Trophoblast cell (in vitro differentiated cells and primary cell): Measurements from ENCODE around the gene LAMA5.

Experiments used
- DNase-seq, 2 donors: peaks; one replicate each; pipeline ENCODE4 v3.0.0-alpha.2; 2016
- H2AFZ ChIP-seq: 2 replicates; pipeline ENCODE4 v1.6.1; 2013; ENCODE audit warnings: low read length, moderate library complexity, mild to moderate bottlenecking; ENCODE audit not compliant: insufficient read depth, poor library complexity
- H2AK5ac ChIP-seq: 2 replicates; pipeline ENCODE4 v1.6.1; 2013; ENCODE audit warnings: mild to moderate bottlenecking, low read length
- H2BK120ac ChIP-seq: 2 replicates; pipeline ENCODE4 v1.6.1; 2013; ENCODE audit warnings: low read length, mild to moderate bottlenecking, moderate library complexity; ENCODE audit not compliant: insufficient read depth, poor library complexity
- H2BK12ac ChIP-seq: 2 replicates; pipeline ENCODE4 v1.6.1; 2013; ENCODE audit warnings: mild to moderate bottlenecking, low read length, moderate library complexity
- H2BK5ac ChIP-seq: 2 replicates; pipeline ENCODE4 v1.6.1; 2013; ENCODE audit warnings: low read length, low read depth, moderate library complexity, mild to moderate bottlenecking; ENCODE audit not compliant: poor library complexity
- H3K14ac ChIP-seq: 2 replicates; pipeline ENCODE4 v1.6.1; 2013; ENCODE audit warnings: mild to moderate bottlenecking, low read length
- H3K18ac ChIP-seq: 2 replicates; pipeline ENCODE4 v1.6.1; 2013; ENCODE audit warnings: mild to moderate bottlenecking, low read length
- H3K23ac ChIP-seq: 2 replicates; pipeline ENCODE4 v1.6.1; 2013; ENCODE audit warnings: low read length
- H3K27ac ChIP-seq: 2 replicates; pipeline ENCODE4 v1.5.1; 2013; ENCODE audit warnings: low read depth, mild to moderate bottlenecking, inconsistent platforms, low read length, moderate library complexity
- H3K27me3 ChIP-seq: 2 replicates; pipeline ENCODE4 v1.6.1; 2013; ENCODE audit warnings: inconsistent platforms, mild to moderate bottlenecking, low read length, moderate library complexity; ENCODE audit not compliant: insufficient read depth
- H3K36me3 ChIP-seq, 2 experiments: 1 replicate in 1 of 2; 2 replicates in 1 of 2; pipeline ENCODE4 v1.6.1; 2013; ENCODE audit warnings: low read length in 2 of 2, mild to moderate bottlenecking in 2 of 2, moderate library complexity in 1 of 2; ENCODE audit not compliant: insufficient read depth in 2 of 2, control insufficient read depth in 1 of 2
- H3K4ac ChIP-seq: 2 replicates; pipeline ENCODE4 v1.6.1; 2013; ENCODE audit warnings: low read depth, mild to moderate bottlenecking, low read length, moderate library complexity
- H3K4me1 ChIP-seq, 2 experiments: 1 replicate in 1 of 2; 2 replicates in 1 of 2; pipeline ENCODE4 v1.6.1; 2013; ENCODE audit warnings: low read length in 2 of 2, mild to moderate bottlenecking in 2 of 2, moderate library complexity in 1 of 2; ENCODE audit not compliant: insufficient read depth in 2 of 2, control insufficient read depth in 1 of 2
- H3K4me2 ChIP-seq: 2 replicates; pipeline ENCODE4 v1.6.1; 2013; ENCODE audit warnings: inconsistent platforms, mild to moderate bottlenecking, low read length, moderate library complexity
- H3K4me3 ChIP-seq: 2 replicates; pipeline ENCODE4 v1.5.1; 2013; ENCODE audit warnings: mild to moderate bottlenecking, low read depth, low read length, inconsistent platforms
- H3K79me1 ChIP-seq: one replicate; pipeline ENCODE4 v1.6.1; 2013; ENCODE audit warnings: low read length
- H3K79me2 ChIP-seq: 2 replicates; pipeline ENCODE4 v1.6.1; 2013; ENCODE audit warnings: low read length, mild to moderate bottlenecking; ENCODE audit not compliant: control insufficient read depth, insufficient read depth, poor library complexity
- H3K9ac ChIP-seq: 2 replicates; pipeline ENCODE4 v1.6.1; 2013; ENCODE audit warnings: mild to moderate bottlenecking, low read length
- H3K9me3 ChIP-seq: 2 replicates; pipeline ENCODE4 v1.6.1; 2013; ENCODE audit warnings: low read depth, mild to moderate bottlenecking, control low read depth, inconsistent platforms, low read length; ENCODE audit not compliant: insufficient read depth
- H4K12ac ChIP-seq: 2 replicates; pipeline ENCODE4 v1.6.1; 2013; ENCODE audit warnings: low read depth, mild to moderate bottlenecking, low read length, moderate library complexity
- H4K8ac ChIP-seq: 2 replicates; pipeline ENCODE4 v1.6.1; 2013; ENCODE audit warnings: low read depth, mild to moderate bottlenecking, low read length, moderate library complexity
- H4K91ac ChIP-seq: one replicate; pipeline ENCODE4 v1.6.1; 2013; ENCODE audit warnings: low read depth, mild to moderate bottlenecking, low read length, moderate library complexity
- WGBS: extraction: QIAGEN DNeasy Blood & Tissue Kit; methylation state at CpG from one replicate; pipeline ENCODE4 v1.1.7; 2013; ENCODE audit warnings: missing lambda C conversion rate; ENCODE audit not compliant: insufficient read length, insufficient coverage; ENCODE audit errors: extremely low coverage; 5-methylcytosine and 5-hydroxymethylcytosine counted together

Gene LAMA5

DNA sequence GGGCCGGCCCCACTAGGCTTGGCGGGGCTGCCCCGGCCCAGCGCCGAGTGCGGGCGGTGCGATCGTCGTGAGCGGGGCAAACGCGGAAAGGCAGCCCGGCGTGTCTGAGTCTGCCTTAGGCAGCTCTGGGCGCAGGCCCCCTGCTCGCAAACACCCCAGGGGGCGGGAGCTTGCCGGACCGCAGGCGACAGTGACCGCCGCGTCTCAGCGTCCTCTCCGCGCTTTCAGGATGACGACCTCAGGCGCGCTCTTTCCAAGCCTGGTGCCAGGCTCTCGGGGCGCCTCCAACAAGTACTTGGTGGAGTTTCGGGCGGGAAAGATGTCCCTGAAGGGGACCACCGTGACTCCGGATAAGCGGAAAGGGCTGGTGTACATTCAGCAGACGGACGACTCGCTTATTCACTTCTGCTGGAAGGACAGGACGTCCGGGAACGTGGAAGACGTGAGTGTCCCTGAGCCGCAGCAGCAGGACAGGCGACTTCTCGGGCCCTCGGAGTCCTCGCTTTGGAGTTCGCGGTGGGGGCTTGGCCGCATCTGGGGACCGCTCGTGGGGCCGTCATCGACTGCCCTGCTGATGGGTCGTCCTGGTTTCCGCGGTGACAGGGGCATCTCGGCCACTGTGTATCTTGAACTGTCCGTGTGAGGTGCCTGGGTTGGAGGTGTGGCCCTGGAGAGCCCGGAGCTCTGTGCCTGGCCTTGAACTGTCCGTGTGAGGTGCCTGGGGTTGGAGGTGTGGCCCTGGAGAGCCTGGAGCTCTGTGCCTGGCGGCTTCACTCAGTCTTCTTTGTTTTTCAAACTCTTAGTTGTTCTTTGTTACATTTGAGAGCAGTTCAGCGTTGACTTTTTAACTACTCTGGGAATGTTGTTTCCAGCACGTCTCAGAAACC, 63.5 kb downstream of the LAMA5 start:
- peak overlapping the region; percentile 34 for H2BK120ac ChIP-seq
- peak overlapping the region; percentile 76 for H4K12ac ChIP-seq
- H3K14ac ChIP-seq = peak overlapping the region; percentile 85
- H3K4me1 ChIP-seq = peaks cover 6 to 9% of the 10 kb centered on the region in 2 experiments
- H2BK12ac ChIP-seq = no peak overlapping the region
- peak overlapping the region; percentile 90 for H3K18ac ChIP-seq
- WGBS = no CpG with 5 or more reads among the region's 66 CpGs
- peak overlapping the region; percentile 36 for H2BK5ac ChIP-seq
- peak overlapping the region; percentile 58 for H4K91ac ChIP-seq
- peak overlapping the region; percentile 15 for H3K27ac ChIP-seq
- H3K4me3 ChIP-seq = peak overlapping the region; percentile 97
- H3K4me2 ChIP-seq = peak overlapping the region; percentile 68
- H3K4ac ChIP-seq = peak overlapping the region; percentile 99
- H2AK5ac ChIP-seq = peak overlapping the region; percentile 97
- H3K27me3 ChIP-seq = no peaks in the 10 kb centered on the region
- peaks cover 49 to 53% of the 10 kb centered on the region in 2 experiments for H3K36me3 ChIP-seq
- H3K79me2 ChIP-seq = peaks cover 27% of the 10 kb centered on the region
- H3K79me1 ChIP-seq = peaks cover 11% of the 10 kb centered on the region
- H4K8ac ChIP-seq = peak overlapping the region; percentile 85
- no peak overlapping the region for H3K23ac ChIP-seq
- peak overlapping the region; percentile 67 for H2AFZ ChIP-seq
- H3K9ac ChIP-seq = peak overlapping the region; percentile 98
- H3K9me3 ChIP-seq = peaks cover 7% of the 10 kb centered on the region
- DNase-seq = peak; percentile 44 to 56

DNA sequence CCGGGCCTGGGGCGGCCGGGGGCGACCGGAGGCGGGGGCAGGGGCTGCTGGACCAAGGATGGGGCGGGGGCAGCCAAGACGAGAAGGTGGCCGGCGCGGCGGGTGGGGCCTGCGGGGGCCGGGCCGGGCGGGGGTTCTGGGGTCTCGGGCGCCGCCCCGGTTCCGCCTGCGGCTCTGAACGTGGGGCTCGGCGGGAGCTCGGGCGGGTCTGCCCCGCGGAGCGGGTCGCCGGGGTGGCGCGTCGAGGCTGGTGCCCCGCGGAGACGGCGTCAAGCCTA, 64.1 kb downstream of the LAMA5 start:
- H3K79me2 ChIP-seq = peaks cover 27% of the 10 kb centered on the region
- peaks cover 7% of the 10 kb centered on the region for H3K9me3 ChIP-seq
- H2BK120ac ChIP-seq = peak overlapping the region; percentile 34
- H3K4me3 ChIP-seq = peak overlapping the region; percentile 97
- no peak overlapping the region for H3K23ac ChIP-seq
- no peak overlapping the region for H2BK12ac ChIP-seq
- peak overlapping the region; percentile 68 for H3K4me2 ChIP-seq
- peak overlapping the region; percentile 97 for H2AK5ac ChIP-seq
- H3K79me1 ChIP-seq = peaks cover 11% of the 10 kb centered on the region
- peaks cover 44 to 50% of the 10 kb centered on the region in 2 experiments for H3K36me3 ChIP-seq
- peak overlapping the region; percentile 15 for H3K27ac ChIP-seq
- peak overlapping the region; percentile 85 for H3K14ac ChIP-seq
- no CpG with 5 or more reads among the region's 39 CpGs for WGBS
- H4K12ac ChIP-seq = peak overlapping the region; percentile 76
- peaks cover 6 to 9% of the 10 kb centered on the region in 2 experiments for H3K4me1 ChIP-seq
- H3K27me3 ChIP-seq = no peaks in the 10 kb centered on the region
- H3K4ac ChIP-seq = peak overlapping the region; percentile 99
- H3K18ac ChIP-seq = peak overlapping the region; percentile 90
- no peak for DNase-seq
- H3K9ac ChIP-seq = peak overlapping the region; percentile 98
- H4K91ac ChIP-seq = peak overlapping the region; percentile 58
- H2AFZ ChIP-seq = no peak overlapping the region
- peak overlapping the region; percentile 85 for H4K8ac ChIP-seq
- peak overlapping the region; percentile 36 for H2BK5ac ChIP-seq

DNA sequence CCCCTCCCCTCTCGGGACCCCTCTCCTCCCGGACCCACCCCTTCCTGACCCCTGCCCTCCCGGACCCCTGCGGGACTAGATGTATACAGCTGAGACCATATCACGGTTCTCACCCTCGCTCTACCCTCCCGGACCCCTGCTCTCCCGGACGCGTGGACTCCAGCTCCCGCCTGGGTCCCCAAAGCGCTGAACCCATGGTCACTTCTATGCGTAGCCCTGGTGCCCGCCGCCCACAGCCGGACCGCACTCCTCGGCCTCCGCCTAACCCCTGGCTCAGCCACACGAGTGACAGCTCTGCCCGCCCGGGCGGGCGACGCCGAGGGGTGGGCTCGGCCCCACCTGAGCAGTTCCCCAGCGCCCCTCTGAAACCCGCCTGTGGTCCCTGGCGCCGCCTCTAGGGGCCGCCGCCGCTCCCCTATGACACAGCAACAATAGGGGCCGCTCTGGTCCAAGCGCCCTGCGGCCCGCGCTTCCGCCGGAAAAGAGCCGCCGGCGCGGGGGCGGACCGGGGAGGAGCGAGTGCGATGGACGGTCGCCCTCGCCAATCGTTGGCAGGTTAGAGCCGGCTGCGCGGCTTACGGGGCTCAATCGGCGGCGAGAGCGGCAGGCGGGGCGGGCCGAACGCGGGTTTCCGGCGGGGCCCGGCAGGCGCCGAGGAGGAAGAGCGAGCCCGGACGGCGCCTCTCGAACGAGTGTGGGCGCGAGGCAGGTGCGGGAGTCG, 64.6 kb downstream of the LAMA5 start, which contains the start of gene ADRM1:
Gene ADRM1, plus strand, starts transcription at position 657 of the 721 bp plus-strand sequence. CDS start 572 bp downstream, outside the sequence.
- H2AFZ ChIP-seq = peak within 1 kb of the TSS; percentile 67
- peak within 1 kb of the TSS; percentile 90 for H3K18ac ChIP-seq
- peak within 1 kb of the TSS; percentile 98 for H3K9ac ChIP-seq
- H3K79me2 ChIP-seq = peaks cover 27% of the 10 kb centered on the region
- WGBS = no CpG with 5 or more reads among the region's 81 CpGs
- peak within 1 kb of the TSS; percentile 76 for H4K12ac ChIP-seq
- H2AK5ac ChIP-seq = peak within 1 kb of the TSS; percentile 97
- H3K27ac ChIP-seq = peak within 1 kb of the TSS; percentile 96
- peak; percentile 98 to 99 for DNase-seq
- peak within 1 kb of the TSS; percentile 99 for H3K4ac ChIP-seq
- H3K4me2 ChIP-seq = peak within 1 kb of the TSS; percentile 93
- H3K4me3 ChIP-seq = peak within 1 kb of the TSS; percentile 97
- H3K23ac ChIP-seq = no peak within 1 kb of the TSS
- H4K8ac ChIP-seq = peak within 1 kb of the TSS; percentile 90
- H3K14ac ChIP-seq = peak within 1 kb of the TSS; percentile 87
- H2BK12ac ChIP-seq = peak within 1 kb of the TSS; percentile 12
- peak within 1 kb of the TSS; percentile 87 for H2BK5ac ChIP-seq
- peak within 1 kb of the TSS; percentile 87 for H2BK120ac ChIP-seq
- H3K9me3 ChIP-seq = peaks cover 7% of the 10 kb centered on the region
- H4K91ac ChIP-seq = peak within 1 kb of the TSS; percentile 90
- peaks cover 11% of the 10 kb centered on the region for H3K79me1 ChIP-seq
- H3K27me3 ChIP-seq = no peaks in the 10 kb centered on the region
- peaks cover 43 to 45% of the 10 kb centered on the region in 2 experiments for H3K36me3 ChIP-seq
- peaks cover 10 to 11% of the 10 kb centered on the region in 2 experiments for H3K4me1 ChIP-seq

DNA sequence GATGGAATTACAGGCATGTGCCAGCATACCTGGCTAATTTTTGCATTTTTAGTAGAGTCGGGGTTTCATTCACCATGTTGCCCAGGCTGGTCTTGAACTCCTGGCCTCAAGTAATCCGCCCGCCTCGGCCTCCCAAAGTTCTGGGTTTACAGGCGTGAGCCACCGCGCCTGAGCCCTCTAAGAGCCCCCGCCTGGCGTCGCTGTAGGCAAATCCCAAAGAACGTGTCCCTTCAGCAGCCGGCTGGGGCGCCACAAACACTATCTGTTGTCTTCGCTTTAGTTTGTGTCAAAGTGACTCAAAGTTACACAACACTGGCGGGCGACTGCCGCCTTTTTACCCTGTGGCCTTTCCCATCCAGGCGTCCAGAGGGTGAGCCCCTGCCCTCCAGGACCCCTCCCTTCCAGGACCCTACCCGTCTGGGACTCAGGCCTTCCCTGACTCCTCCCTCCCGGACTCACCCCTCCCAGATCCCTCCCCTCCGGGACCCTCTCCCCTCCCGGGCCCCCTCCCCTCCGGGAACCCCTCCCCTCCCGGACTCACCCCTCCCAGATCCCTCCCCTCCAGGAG, 65.3 kb downstream of the LAMA5 start:
- peak overlapping the region; percentile 40 for H4K8ac ChIP-seq
- H3K27ac ChIP-seq = peak overlapping the region; percentile 96
- peak overlapping the region; percentile 90 for H4K91ac ChIP-seq
- peaks cover 11% of the 10 kb centered on the region for H3K79me1 ChIP-seq
- no peak overlapping the region for H2BK12ac ChIP-seq
- H3K4me1 ChIP-seq = peaks cover 13 to 17% of the 10 kb centered on the region in 2 experiments
- peak overlapping the region; percentile 93 for H3K4me2 ChIP-seq
- no peak overlapping the region for H3K23ac ChIP-seq
- no peak overlapping the region for H2AK5ac ChIP-seq
- peaks cover 7% of the 10 kb centered on the region for H3K9me3 ChIP-seq
- H2AFZ ChIP-seq = no peak overlapping the region
- H3K27me3 ChIP-seq = no peaks in the 10 kb centered on the region
- H2BK5ac ChIP-seq = no peak overlapping the region
- H3K14ac ChIP-seq = no peak overlapping the region
- H3K36me3 ChIP-seq = peaks cover 37 to 39% of the 10 kb centered on the region in 2 experiments
- H3K79me2 ChIP-seq = peaks cover 27% of the 10 kb centered on the region
- no peak overlapping the region for H3K4ac ChIP-seq
- no peak overlapping the region for H3K4me3 ChIP-seq
- no peak overlapping the region for H2BK120ac ChIP-seq
- no peak overlapping the region for H3K9ac ChIP-seq
- WGBS = no CpG with 5 or more reads among the region's 24 CpGs
- peak overlapping the region; percentile 65 for H4K12ac ChIP-seq
- peak; percentile 97 to 98 for DNase-seq
- H3K18ac ChIP-seq = no peak overlapping the region
